K562 (cell line): ENCODE data around the gene EPDR1. TPM values are rescaled to one million over a fixed set of nuclear protein-coding genes. Genes with fewer than 3 reads are reported as not detected.

Experiments used
- ATAC-seq: fragments of 200-7000 bp; cut with Tn5 transposase; 3 replicates; pipeline ENCODE4 v1.9.1; 2020; ENCODE audit warnings: moderate library complexity
- BruUV-seq: library from RNA; stranded (reverse); fragments of 400-500 nt; replicated peaks from 2 replicates; lab custom pipeline; 2021; lab: Mats Ljungman, UMichigan
- CTCF ChIA-PET: fragments of 300-600 bp; formaldehyde crosslinking; extraction: SDS; loops from one replicate; lab custom pipeline; 2021; ENCODE audit warnings: low intra/inter-chr PET ratio; lab: Yijun Ruan, JAX
- POLR2A ChIA-PET: fragments of 300-600, 350-650 bp; sonication (Branson Sonifier 250); formaldehyde crosslinking; extraction: SDS; loops from one replicate; lab custom pipeline; 2021; ENCODE audit warnings: antibody characterized with exemption, inconsistent platforms; lab: Yijun Ruan, JAX
- DNase-seq, 4 experiments: peaks; one replicate each; pipeline versions ENCODE4 v3.0.0 to v3.0.0-alpha.2; 2011 to 2018; ENCODE audit warnings: low spot score in 3 of 4, mixed read lengths in 3 of 4; ENCODE audit errors: extremely low read depth in 1 of 4
- FAIRE-seq: peaks from 2 replicates; lab custom pipeline; 2011; peaks lifted over from hg19 to GRCh38; lab: Jason Lieb, UNC
- H2AFZ ChIP-seq: 2 replicates; pipeline ENCODE4 v1.6.0; 2011; ENCODE audit warnings: low read depth, low read length, control low read depth, inconsistent platforms
- H3K27ac ChIP-seq: fragments of 200-600 bp; 3 replicates; pipeline ENCODE4 v1.8.0; 2011; ENCODE audit warnings: low read depth, mild to moderate bottlenecking, control low read depth, inconsistent platforms, low read length, moderate library complexity, mixed read lengths; ENCODE audit errors: extremely low read depth
- H3K27me3 ChIP-seq, 2 experiments: fragments of 300-600 bp in 1 of 2; 2 replicates in 1 of 2; 3 replicates in 1 of 2; pipeline versions ENCODE4 v1.6.0 to v1.8.0; 2011; ENCODE audit warnings: inconsistent platforms in 2 of 2, low read length in 2 of 2, mild to moderate bottlenecking in 1 of 2, mixed read lengths in 1 of 2, moderate library complexity in 1 of 2; ENCODE audit not compliant: control insufficient read depth in 2 of 2, insufficient read depth in 2 of 2
- H3K36me3 ChIP-seq: fragments of 300-600 bp; 3 replicates; pipeline ENCODE4 v1.8.0; 2011; ENCODE audit warnings: mild to moderate bottlenecking, low read length, inconsistent platforms; ENCODE audit not compliant: control insufficient read depth, insufficient read depth
- H3K4me1 ChIP-seq, 2 experiments: fragments of 200-600 bp in 1 of 2; replicated peaks in 1 of 2; 2 replicates in 1 of 2; 3 replicates in 1 of 2; pipeline versions ENCODE4 v1.5.1 to v1.8.0; 2011; ENCODE audit warnings: inconsistent platforms in 2 of 2, low read length in 2 of 2, mild to moderate bottlenecking in 1 of 2, mixed read lengths in 1 of 2, moderate library complexity in 1 of 2; ENCODE audit not compliant: control insufficient read depth in 2 of 2, insufficient read depth in 2 of 2
- H3K4me2 ChIP-seq: 2 replicates; pipeline ENCODE4 v1.6.1; 2011; ENCODE audit warnings: low read length, control low read depth, inconsistent platforms, mixed read lengths; ENCODE audit not compliant: insufficient read depth
- H3K4me3 ChIP-seq: fragments of 200-600 bp; sonication (generic), shearing (Covaris generic); 2 replicates; pipeline ENCODE4 v1.5.1; 2016; ENCODE audit warnings: control low read depth, inconsistent platforms
- H3K79me2 ChIP-seq: fragments of 200-600 bp; 3 replicates; pipeline ENCODE4 v1.8.0; 2011; ENCODE audit warnings: low read length, inconsistent platforms; ENCODE audit not compliant: control insufficient read depth, insufficient read depth
- H3K9ac ChIP-seq, 2 experiments: 2 replicates each; pipeline versions ENCODE4 v1.6.0 to v1.6.1; 2011; ENCODE audit warnings: low read depth in 2 of 2, low read length in 2 of 2, control low read depth in 1 of 2, inconsistent platforms in 1 of 2, mild to moderate bottlenecking in 1 of 2, mixed read lengths in 1 of 2; ENCODE audit not compliant: insufficient read depth in 1 of 2
- H3K9me1 ChIP-seq: one replicate; pipeline ENCODE4 v1.6.0; 2011; ENCODE audit warnings: inconsistent platforms, mild to moderate bottlenecking, low read length, moderate library complexity; ENCODE audit not compliant: control insufficient read depth, insufficient read depth
- H3K9me3 ChIP-seq: replicated peaks from 2 replicates; pipeline ENCODE4 v1.5.1; 2011; ENCODE audit warnings: low read depth, low read length, inconsistent platforms; ENCODE audit not compliant: control insufficient read depth, insufficient read depth
- H4K20me1 ChIP-seq: replicated peaks from 2 replicates; pipeline ENCODE4 v1.6.1; 2011; ENCODE audit warnings: low read length, inconsistent platforms, mixed read lengths; ENCODE audit not compliant: control insufficient read depth, insufficient read depth
- ARID3A ChIP-seq: IDR thresholded peaks from 2 replicates; pipeline ENCODE4 v1.6.1; 2012; ENCODE audit warnings: low read depth, low read length, improper control_type of control experiment, borderline replicate concordance
- ERF ChIP-seq: fragments of 450-650 bp; formaldehyde crosslinking; IDR thresholded peaks from 2 replicates; pipeline ENCODE4 v1.4.0; 2020; ENCODE audit warnings: mild to moderate bottlenecking, mixed read lengths
- GTF2E2 ChIP-seq: fragments of 200-800 bp; sonication (Bioruptor generic); IDR thresholded peaks from 2 replicates; pipeline ENCODE4 v1.6.1; 2016; ENCODE audit warnings: missing genetic modification characterization, missing compliant biosample characterization
- HES1 ChIP-seq: fragments of 450-650 bp; IDR thresholded peaks from 2 replicates; pipeline ENCODE4 v1.6.1; 2016; ENCODE audit warnings: low read depth, mild to moderate bottlenecking, moderate library complexity
- HSF4 ChIP-seq: fragments of 250-450 bp; sonication (Bioruptor Pico); IDR thresholded peaks from 2 replicates; pipeline ENCODE4 v2.1.2; 2022; ENCODE audit warnings: mild to moderate bottlenecking, moderate library complexity, borderline replicate concordance
- KLF13 ChIP-seq: fragments of 450-650 bp; IDR thresholded peaks from 2 replicates; pipeline ENCODE4 v1.6.1; 2016; ENCODE audit warnings: missing genetic modification characterization, low read depth, mild to moderate bottlenecking, missing compliant biosample characterization, moderate library complexity, borderline replicate concordance
- LEF1 ChIP-seq: fragments of 450-650 bp; IDR thresholded peaks from 2 replicates; pipeline ENCODE4 v1.6.1; 2016; ENCODE audit warnings: mild to moderate bottlenecking
- TCF3 ChIP-seq: sonication (generic); formaldehyde crosslinking; IDR thresholded peaks from 2 replicates; pipeline ENCODE4 v1.4.0; 2020; ENCODE audit warnings: mild to moderate bottlenecking, missing genetic modification reagents
- THRAP3 ChIP-seq: fragments of 450-650 bp; IDR thresholded peaks from 2 replicates; pipeline ENCODE4 v1.6.1; 2016; ENCODE audit warnings: mild to moderate bottlenecking, inconsistent platforms, borderline replicate concordance
- ZBTB11 ChIP-seq, 3 experiments: fragments of 200-800 bp in 1 of 3; fragments of 250-450 bp in 1 of 3; fragments of 450-650 bp in 1 of 3; sonication (Bioruptor Pico) in 1 of 3; sonication (Bioruptor generic) in 1 of 3; formaldehyde crosslinking in 1 of 3; IDR thresholded peaks; 2 replicates each; pipeline versions ENCODE4 v1.6.1 to v1.8.0; 2016 to 2022; ENCODE audit warnings: mild to moderate bottlenecking in 2 of 3, missing genetic modification characterization in 2 of 3, missing compliant biosample characterization in 1 of 3, moderate library complexity in 1 of 3
- ZBTB9 ChIP-seq: fragments of 450-650 bp; formaldehyde crosslinking; IDR thresholded peaks from 2 replicates; pipeline ENCODE4 v1.4.0; 2020; ENCODE audit warnings: mild to moderate bottlenecking, moderate library complexity
- ZFPM2 ChIP-seq: fragments of 250-450 bp; sonication (Bioruptor Pico); IDR thresholded peaks from 2 replicates; pipeline ENCODE4 v1.5.1; 2022; ENCODE audit warnings: mild to moderate bottlenecking
- ZNF197 ChIP-seq: fragments of 200-800 bp; sonication (Bioruptor generic); IDR thresholded peaks from 2 replicates; pipeline ENCODE4 v1.6.1; 2016; ENCODE audit warnings: low read depth, missing genetic modification characterization, missing compliant biosample characterization
- ZNF431 ChIP-seq: sonication (generic); formaldehyde crosslinking; IDR thresholded peaks from 2 replicates; pipeline ENCODE4 v1.8.0; 2022; ENCODE audit warnings: mild to moderate bottlenecking, missing genetic modification reagents
- ZNF76 ChIP-seq: fragments of 250-450 bp; sonication (Bioruptor Pico); IDR thresholded peaks from 2 replicates; pipeline ENCODE4 v1.4.0; 2020; ENCODE audit warnings: mild to moderate bottlenecking, moderate library complexity, borderline replicate concordance
- WGBS: fragments of 100-300 bp; shearing (Covaris generic); methylation state at CpG from one replicate; pipeline ENCODE4 v1.1.6; 2016; ENCODE audit warnings: low coverage, mixed read lengths; ENCODE audit not compliant: insufficient coverage; ENCODE audit errors: missing lambda C conversion rate; 5-methylcytosine and 5-hydroxymethylcytosine counted together
- in situ Hi-C: fragments of 300-500 bp; cut with MboI; formaldehyde crosslinking; loops from 4 replicates; pipeline ENCODE4 v1.15.0; 2018; ENCODE audit warnings: inconsistent platforms, mixed read lengths
- intact Hi-C: fragments of 100-400 bp; cut with micrococcal nuclease; formaldehyde crosslinking; loops from 2 replicates; pipeline ENCODE4 v1.14.2; 2022
- polyA plus RNA-seq, 8 experiments: library from polyadenylated mRNA; depleted of rRNA in 4 of 8; stranded (reverse) in 5 of 8; unstranded in 3 of 8; fragments of >200 nt; fragmentation: Nextera tagmentation in 2 of 8; fragmentation: Illumina TruSeq in 1 of 8; extraction: Ambion mirVana in 2 of 8; extraction: Trizol in 1 of 8; gene quantifications; 2 replicates each; pipeline versions ENCODE4 v1.2.1 to v1.2.3, GENCODE V29; 2011 to 2014; ENCODE audit warnings: inconsistent platforms in 1 of 8, missing spikeins in 1 of 8
- total RNA-seq, 7 experiments: library from RNA; depleted of rRNA in 6 of 7; stranded (reverse); fragments of >200 nt in 6 of 7; fragmentation: Illumina TruSeq in 2 of 7; extraction: Trizol in 2 of 7; gene quantifications; 2 replicates each; pipeline versions ENCODE4 v1.2.1 to v1.2.3, GENCODE V29; 2011 to 2021; ENCODE audit warnings: low replicate concordance in 1 of 7

EPDR1 gene
- total and polyA plus RNA-seq, 9 of the 15 experiments (the other 6 are each of a cell fraction or from before 2014, with no cell fraction given) = 0.01 to 0.11 TPM; not detected in 7

GRCh38 chr7:37912756-37913155 lies 7.7 kb upstream of the EPDR1 start:
- WGBS = 4% methylated on average over 2 of the region's 2 CpGs
- no TSS peak for BruUV-seq
- CTCF ChIA-PET = no interaction called here
- TF ChIP-seq ZBTB11 (CRISPR knock-in tag; IDR thresholded peaks at IDR 0.05) = no peak
- TF ChIP-seq GTF2E2 (tag) = no peak
- no peak for TF ChIP-seq ZNF197 (CRISPR knock-in tag)
- TF ChIP-seq TCF3 (CRISPR knock-in tag) = peak; percentile 36; the same call in 1 of the 2 replicates
- no peak for TF ChIP-seq THRAP3
- TF ChIP-seq KLF13 = no peak
- TF ChIP-seq HSF4 = no peak
- TF ChIP-seq ERF (CRISPR knock-in tag) = no peak
- no peak for TF ChIP-seq ARID3A
- TF ChIP-seq ZNF76 (CRISPR knock-in tag) = no peak
- TF ChIP-seq ZNF431 (CRISPR knock-in tag) = no peak
- TF ChIP-seq ZBTB9 (CRISPR knock-in tag) = no peak
- TF ChIP-seq ZFPM2 = no peak
- no peak for TF ChIP-seq LEF1
- no peak for TF ChIP-seq HES1

More at GRCh38 chr7:37912756-37913155, 7.7 kb upstream of the EPDR1 start:
- Histone ChIP-seq H3K36me3 (no peaks in the 10 kb centered on the region), H3K79me2 (no peaks in the 10 kb centered on the region), H3K9ac (no peak overlapping the region), H2AFZ (peak overlapping the region; percentile 84), H3K9me1 (no peaks in the 10 kb centered on the region), H3K4me2 (peak overlapping the region; percentile 17; the same call in 1 of the 2 replicates), H3K4me1 (peaks cover 4 to 12% of the 10 kb centered on the region in 2 experiments), H3K27ac (peak overlapping the region; percentile 72; the same call in 1 of the 3 replicates), H3K9me3 (no peaks in the 10 kb centered on the region), H3K4me3 (no peak overlapping the region), H3K27me3 (peaks cover 0 to 8% of the 10 kb centered on the region in 2 experiments; a peak in 3 of 5 replicates), H4K20me1 (no peaks in the 10 kb centered on the region)
- peak in 1 of 4 experiments; percentile 17 for DNase-seq
- no peak for FAIRE-seq
- ATAC-seq = no peak; the same call in 1 of the 3 replicates
- in situ Hi-C loops = no loop called here
- intact Hi-C loops = no loop called here
- POLR2A ChIA-PET = interaction anchor here (1.4 kb wide), 1 partner anchor 10 kb away, joined by 3 read pairs; no protein-coding TSS in a partner anchor
